Chondrocyte (in vitro differentiated cells): Measurements from ENCODE around the gene PSAT1. TPM values are rescaled to one million over a fixed set of nuclear protein-coding genes. Genes with fewer than 3 reads are reported as not detected.
A peak's percentile ranks its signal among the peaks of the same experiment; 100 is the strongest.

Experiments
- DNase-seq: peaks from one replicate; pipeline ENCODE4 v3.0.0; 2021; ENCODE audit warnings: mixed read lengths, low spot score
- H3K27ac Mint-ChIP-seq: one replicate; pipeline ENCODE4 v1.8.0; 2021; ENCODE audit warnings: mild to moderate bottlenecking, moderate library complexity, mixed read lengths; ENCODE audit not compliant: unreplicated experiment
- H3K27me3 Mint-ChIP-seq: 2 replicates; pipeline ENCODE4 v1.8.0; 2021; ENCODE audit warnings: low read depth, mixed read lengths
- H3K36me3 Mint-ChIP-seq: 2 replicates; pipeline ENCODE4 v1.8.0; 2021; ENCODE audit warnings: low read depth, mixed read lengths
- H3K4me1 Mint-ChIP-seq: 2 replicates; pipeline ENCODE4 v1.8.0; 2021; ENCODE audit warnings: low read depth, mild to moderate bottlenecking, mixed read lengths
- H3K4me3 Mint-ChIP-seq: one replicate; pipeline ENCODE4 v1.8.0; 2021; ENCODE audit warnings: mild to moderate bottlenecking, moderate library complexity, mixed read lengths; ENCODE audit not compliant: unreplicated experiment
- H3K9me3 Mint-ChIP-seq: 2 replicates; pipeline ENCODE4 v1.8.0; 2021; ENCODE audit warnings: low read depth, mixed read lengths
- CTCF ChIP-seq: fragments of 200-600 bp; sonication (generic); IDR thresholded peaks from 2 replicates; pipeline ENCODE4 v1.5.0; 2021; ENCODE audit warnings: antibody characterized with exemption, mild to moderate bottlenecking, moderate library complexity
- total RNA-seq: library from RNA; stranded (reverse); gene quantifications from 3 replicates; pipeline ENCODE4 v1.2.1, GENCODE V29; 2021

The PSAT1 gene
- total RNA-seq, 1 donor from 2014 or later: 299 TPM

GRCh38 chr9:78311886-78312524, 15.1 kb downstream of the PSAT1 start:
- Mint-ChIP-seq H3K4me3 (no peak overlapping the region), H3K27ac (no peak overlapping the region), H3K36me3 (peaks cover 46% of the 10 kb centered on the region), H3K4me1 (peaks cover 20% of the 10 kb centered on the region), H3K27me3 (no peaks in the 10 kb centered on the region), H3K9me3 (no peaks in the 10 kb centered on the region)
- no peak for TF ChIP-seq CTCF
- no peak for DNase-seq

- H3K27me3 Mint-ChIP-seq: no peaks in the 10 kb centered on the region
- peaks cover 55% of the 10 kb centered on the region for H3K36me3 Mint-ChIP-seq
- H3K27ac Mint-ChIP-seq: peak overlapping the region; percentile 43
- TF ChIP-seq CTCF: no peak
- peaks cover 26% of the 10 kb centered on the region for H3K4me1 Mint-ChIP-seq
- H3K4me3 Mint-ChIP-seq: no peak overlapping the region
- DNase-seq: no peak
- H3K9me3 Mint-ChIP-seq: no peaks in the 10 kb centered on the region
Observed at GRCh38 chr9:78314550-78314949, 17.6 kb downstream of the PSAT1 start.

GRCh38 chr9:78314953-78315870, 18.3 kb downstream of the PSAT1 start:
- Mint-ChIP-seq H3K4me1 (peaks cover 26% of the 10 kb centered on the region), H3K27ac (peak overlapping the region; percentile 71), H3K27me3 (no peaks in the 10 kb centered on the region), H3K36me3 (peaks cover 57% of the 10 kb centered on the region), H3K9me3 (no peaks in the 10 kb centered on the region), H3K4me3 (no peak overlapping the region)
- no peak for TF ChIP-seq CTCF
- no peak for DNase-seq

- H3K27ac Mint-ChIP-seq: peak overlapping the region; percentile 32
- no peak overlapping the region for H3K4me3 Mint-ChIP-seq
- H3K36me3 Mint-ChIP-seq: peaks cover 57% of the 10 kb centered on the region
- no peaks in the 10 kb centered on the region for H3K9me3 Mint-ChIP-seq
- no peak for DNase-seq
- peaks cover 26% of the 10 kb centered on the region for H3K4me1 Mint-ChIP-seq
- H3K27me3 Mint-ChIP-seq: no peaks in the 10 kb centered on the region
- TF ChIP-seq CTCF: no peak
Observed at GRCh38 chr9:78316166-78316892, 19.4 kb downstream of the PSAT1 start.
